GM12878 (cell line): Measurements from ENCODE around the gene ANKRD44. TPM values are rescaled to one million over a fixed set of nuclear protein-coding genes. Genes with fewer than 3 reads are reported as not detected.

ENCODE experiments used
- ATAC-seq: fragments of 200-7000 bp; cut with Tn5 transposase; 3 replicates; pipeline ENCODE4 v1.9.1; 2020; ENCODE audit warnings: mild to moderate bottlenecking, moderate library complexity
- BruUV-seq: library from RNA; stranded (reverse); fragments of 400-500 nt; replicated peaks from 2 replicates; lab custom pipeline; 2021; lab: Mats Ljungman, UMichigan
- CTCF ChIA-PET: fragments of 300-600 bp; sonication (Branson Sonifier 250); formaldehyde crosslinking; extraction: SDS; loops from one replicate; lab custom pipeline; 2021; ENCODE audit warnings: inconsistent platforms; lab: Yijun Ruan, JAX
- POLR2A ChIA-PET: fragments of 350-600 bp; formaldehyde crosslinking; extraction: SDS; loops from one replicate; lab custom pipeline; 2021; ENCODE audit warnings: inconsistent platforms; lab: Charles Lee
- RAD21 ChIA-PET: fragments of 300-600 bp; sonication (Branson Sonifier 250); formaldehyde crosslinking; loops from one replicate; lab custom pipeline; 2023; ENCODE audit warnings: antibody characterized with exemption; ENCODE audit not compliant: unreplicated experiment; lab: Charles Lee
- SMC1A ChIA-PET: fragments of 300-600 bp; sonication (Branson Sonifier 250); formaldehyde crosslinking; loops from one replicate; lab custom pipeline; 2023; ENCODE audit not compliant: unreplicated experiment, uncharacterized antibody; lab: Charles Lee
- DNase-seq: peaks from one replicate; pipeline ENCODE4 v3.0.0-alpha.2; 2011; ENCODE audit warnings: low read depth, low spot score
- FAIRE-seq: peaks from 3 replicates; lab custom pipeline; 2011; peaks lifted over from hg19 to GRCh38; lab: Jason Lieb, UNC
- H2AFZ ChIP-seq: 2 replicates; pipeline ENCODE4 v1.6.0; 2011; ENCODE audit warnings: low read depth, low read length, control low read depth; ENCODE audit not compliant: control insufficient read depth
- H3K27ac ChIP-seq: 2 replicates; pipeline ENCODE4 v1.5.1; 2011; ENCODE audit warnings: control low read depth; ENCODE audit not compliant: control insufficient read depth, insufficient read depth
- H3K27me3 ChIP-seq, 2 experiments: replicated peaks in 1 of 2; 2 replicates each; pipeline versions ENCODE4 v1.6.0 to v1.6.1; 2011; ENCODE audit warnings: low read length in 1 of 2; ENCODE audit not compliant: control insufficient read depth in 2 of 2, insufficient read depth in 2 of 2
- H3K36me3 ChIP-seq, 2 experiments: 2 replicates each; pipeline ENCODE4 v1.5.1; 2011; ENCODE audit warnings: low read length in 1 of 2; ENCODE audit not compliant: control insufficient read depth in 2 of 2, insufficient read depth in 2 of 2
- H3K4me1 ChIP-seq: 2 replicates; pipeline ENCODE4 v1.6.1; 2011; ENCODE audit warnings: mild to moderate bottlenecking, low read length, moderate library complexity, mixed read lengths; ENCODE audit not compliant: control insufficient read depth, insufficient read depth
- H3K4me2 ChIP-seq: 2 replicates; pipeline ENCODE4 v1.6.0; 2011; ENCODE audit warnings: control low read depth; ENCODE audit not compliant: control insufficient read depth, insufficient read depth
- H3K4me3 ChIP-seq: fragments of 200-600 bp; sonication (generic); 2 replicates; pipeline ENCODE4 v1.5.1; 2016
- H3K79me2 ChIP-seq: 2 replicates; pipeline ENCODE4 v1.6.0; 2011; ENCODE audit warnings: low read length; ENCODE audit not compliant: control insufficient read depth, insufficient read depth
- H3K9ac ChIP-seq: 2 replicates; pipeline ENCODE4 v1.8.0; 2011; ENCODE audit warnings: low read length, control low read depth, mixed read lengths; ENCODE audit not compliant: control insufficient read depth, insufficient read depth
- H3K9me3 ChIP-seq: replicated peaks from 3 replicates; pipeline ENCODE4 v1.5.1; 2011; ENCODE audit warnings: mild to moderate bottlenecking, low read length; ENCODE audit not compliant: control insufficient read depth, insufficient read depth
- H4K20me1 ChIP-seq: 2 replicates; pipeline ENCODE4 v1.6.0; 2011; ENCODE audit not compliant: control insufficient read depth, insufficient read depth
- DPF2 ChIP-seq: fragments of 450-650 bp; IDR thresholded peaks from 2 replicates; pipeline ENCODE4 v1.6.1; 2017; ENCODE audit warnings: mild to moderate bottlenecking
- GABPA ChIP-seq: IDR thresholded peaks from 2 replicates; pipeline ENCODE4 v1.6.1; 2014; ENCODE audit warnings: antibody characterized with exemption, low read depth, mild to moderate bottlenecking, inconsistent platforms
- HDAC6 ChIP-seq: fragments of 200-600 bp; sonication (generic); IDR thresholded peaks from one replicate; pipeline ENCODE4 v1.8.0; 2017; ENCODE audit warnings: antibody characterized with exemption; ENCODE audit not compliant: unreplicated experiment
- KDM1A ChIP-seq: fragments of 200-600 bp; sonication (generic); IDR thresholded peaks from 2 replicates; pipeline ENCODE4 v1.6.1; 2016; ENCODE audit warnings: borderline replicate concordance
- MAX ChIP-seq: IDR thresholded peaks from 2 replicates; pipeline ENCODE4 v1.6.1; 2012; ENCODE audit warnings: low read depth, low read length, improper control_type of control experiment
- NR2F1 ChIP-seq: fragments of 450-650 bp; conservative IDR thresholded peaks from 2 replicates; pipeline ENCODE4 v1.6.1; 2017; ENCODE audit warnings: mild to moderate bottlenecking
- NRF1 ChIP-seq: conservative IDR thresholded peaks from 2 replicates; pipeline ENCODE4 v1.6.1; 2011; ENCODE audit warnings: mild to moderate bottlenecking, low read depth, low read length, improper control_type of control experiment
- YBX1 ChIP-seq: fragments of 450-650 bp; IDR thresholded peaks from 2 replicates; pipeline ENCODE4 v1.6.1; 2016; ENCODE audit warnings: antibody characterized with exemption
- ZNF622 ChIP-seq: fragments of 450-650 bp; IDR thresholded peaks from 2 replicates; pipeline ENCODE4 v1.6.1; 2017; ENCODE audit warnings: mild to moderate bottlenecking, inconsistent platforms
- WGBS: methylation state at CpG from one replicate; pipeline ENCODE4 v1.1.6; 2016; ENCODE audit warnings: low lambda C conversion rate; ENCODE audit not compliant: insufficient replicate concordance, insufficient coverage; ENCODE audit errors: missing lambda C conversion rate; 5-methylcytosine and 5-hydroxymethylcytosine counted together
- in situ Hi-C: fragments of 300-500 bp; cut with MboI; formaldehyde crosslinking; loops from 9 replicates; pipeline ENCODE4 v1.14.3; 2018; ENCODE audit warnings: mixed read lengths
- intact Hi-C: fragments of 100-400 bp; cut with micrococcal nuclease; formaldehyde crosslinking; loops from one replicate; pipeline ENCODE4 v1.14.2; 2022; ENCODE audit not compliant: unreplicated experiment
- polyA plus RNA-seq, 11 experiments: library from polyadenylated mRNA; depleted of rRNA in 4 of 11; unstranded in 6 of 11; stranded (reverse) in 5 of 11; fragments of >200 nt; fragmentation: Nextera tagmentation in 4 of 11; fragmentation: Illumina TruSeq in 1 of 11; extraction: Ambion mirVana in 4 of 11; extraction: Trizol in 1 of 11; gene quantifications; 1 replicate in 1 of 11; 2 replicates in 10 of 11; pipeline versions ENCODE4 v1.2.1 to v1.2.3, GENCODE V29; 2011 to 2016; ENCODE audit warnings: inconsistent platforms in 2 of 11, missing spikeins in 2 of 11, low read depth in 1 of 11
- total RNA-seq, 4 experiments: library from RNA; depleted of rRNA in 3 of 4; stranded (reverse); fragments of >200 nt in 3 of 4; fragmentation: Illumina TruSeq in 1 of 4; extraction: Trizol in 1 of 4; gene quantifications; 2 replicates each; pipeline versions ENCODE4 v1.2.1 to v1.2.3, GENCODE V29; 2013 to 2021
- TF ChIP-seq, protein P1 (sequence below): fragments of 450-650 bp; IDR thresholded peaks from 2 replicates; pipeline ENCODE4 v1.6.1; 2016; ENCODE audit warnings: mild to moderate bottlenecking

The ANKRD44 gene
- total and polyA plus RNA-seq, 10 of the 15 experiments (the other 5 are each of a cell fraction or from before 2014, with no cell fraction given), result 19.1 to 99.1 (median 59.6) TPM

DNA sequence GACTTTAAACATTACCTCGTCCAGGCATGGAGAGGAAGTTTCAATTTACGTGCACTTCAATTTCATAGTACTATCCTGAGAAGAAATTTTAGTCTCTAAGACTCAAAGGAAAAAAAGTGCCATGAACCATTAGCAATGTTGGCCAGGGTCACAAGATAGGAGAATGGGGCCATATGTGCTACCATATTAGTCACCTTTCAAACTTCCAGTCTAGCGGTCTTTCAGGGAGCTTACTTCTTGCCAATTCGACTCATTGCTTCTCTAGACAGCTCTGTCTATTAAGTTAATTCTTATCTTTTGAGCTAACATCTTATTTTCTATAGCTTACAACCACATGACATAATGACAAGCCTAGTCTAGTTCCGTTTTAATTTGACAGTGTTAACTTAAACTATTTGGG is 129.1 kb downstream of the ANKRD44 start (continued):
- no peak for TF ChIP-seq MAX
- no peak for TF ChIP-seq NRF1
- TF ChIP-seq, protein P1, sequence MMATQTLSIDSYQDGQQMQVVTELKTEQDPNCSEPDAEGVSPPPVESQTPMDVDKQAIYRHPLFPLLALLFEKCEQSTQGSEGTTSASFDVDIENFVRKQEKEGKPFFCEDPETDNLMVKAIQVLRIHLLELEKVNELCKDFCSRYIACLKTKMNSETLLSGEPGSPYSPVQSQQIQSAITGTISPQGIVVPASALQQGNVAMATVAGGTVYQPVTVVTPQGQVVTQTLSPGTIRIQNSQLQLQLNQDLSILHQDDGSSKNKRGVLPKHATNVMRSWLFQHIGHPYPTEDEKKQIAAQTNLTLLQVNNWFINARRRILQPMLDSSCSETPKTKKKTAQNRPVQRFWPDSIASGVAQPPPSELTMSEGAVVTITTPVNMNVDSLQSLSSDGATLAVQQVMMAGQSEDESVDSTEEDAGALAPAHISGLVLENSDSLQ, result no peak
- TF ChIP-seq YBX1, result no peak

- H3K4me2 ChIP-seq, result no peak overlapping the region
- no peaks in the 10 kb centered on the region for H3K4me1 ChIP-seq
- FAIRE-seq, result no peak
- no peaks in the 10 kb centered on the region for H3K27me3 ChIP-seq
- H3K9ac ChIP-seq, result no peak overlapping the region
- H3K79me2 ChIP-seq, result peaks cover 7% of the 10 kb centered on the region
- RAD21 ChIA-PET, result interaction anchor here (0.6 to 3.4 kb wide), 2 partner anchors 67 to 193 kb away, joined by 4 to 13 read pairs; no protein-coding TSS in a partner anchor
- POLR2A ChIA-PET, result no interaction called here
- no peak overlapping the region for H3K4me3 ChIP-seq
- WGBS, result 98% methylated on average over 12 of the region's 12 CpGs
- in situ Hi-C loops, result no loop called here
- H4K20me1 ChIP-seq, result no peaks in the 10 kb centered on the region; the same call in 1 of the 2 replicates
- no peak overlapping the region for H3K27ac ChIP-seq
- H3K9me3 ChIP-seq, result no peaks in the 10 kb centered on the region
- intact Hi-C loops, result loop anchor here (10.0 kb wide), 1 partner anchor 605 kb away; the partner anchor contains the start of gene BOLL
- CTCF ChIA-PET, result interaction anchor here (1.2 to 8.0 kb wide), 4 partner anchors 11 to 198 kb away, joined by 6 to 82 read pairs (median 36); no protein-coding TSS in a partner anchor
- peaks cover 1 to 16% of the 10 kb centered on the region in 2 experiments for H3K36me3 ChIP-seq
- no TSS peak for BruUV-seq
- H2AFZ ChIP-seq, result no peak overlapping the region
- ATAC-seq, result no peak
- DNase-seq, result no peak
- TF ChIP-seq NR2F1 (no peak), GABPA (no peak), HDAC6 (no peak), ZNF622 (no peak), DPF2 (no peak), KDM1A (no peak)
- SMC1A ChIA-PET, result interaction anchor here (0.9 to 20.9 kb wide), 5 partner anchors 12 to 131 kb away, joined by 3 to 478 read pairs (median 4); no protein-coding TSS in a partner anchor
Observed at GRCh38 chr2:197179744-197180498, 130.7 kb downstream of the ANKRD44 start.
